Smooth muscle cell (in vitro differentiated cells): ENCODE data around the gene PIMREG. TPM values are rescaled to one million over a fixed set of nuclear protein-coding genes. Genes with fewer than 3 reads are reported as not detected.

Experiments
- DNase-seq: peaks from one replicate; lab custom pipeline; 2025; ENCODE audit not compliant: unreplicated experiment; lab: John Stamatoyannopoulos, UW
- H2AFZ ChIP-seq: fragments of 200-600 bp; sonication (generic); 2 replicates; pipeline ENCODE4 v1.6.0; 2016; ENCODE audit warnings: antibody characterized with exemption, low read depth, mild to moderate bottlenecking
- H3F3A ChIP-seq: fragments of 200-600 bp; sonication (generic); 2 replicates; pipeline ENCODE4 v1.6.0; 2017; ENCODE audit warnings: antibody characterized with exemption, low read depth
- H3K27ac ChIP-seq: fragments of 200-600 bp; sonication (generic); 2 replicates; pipeline ENCODE4 v1.5.1; 2016; ENCODE audit warnings: low read depth, mild to moderate bottlenecking
- H3K27me3 ChIP-seq: fragments of 200-600 bp; sonication (generic); 2 replicates; pipeline ENCODE4 v1.6.1; 2016; ENCODE audit warnings: low read depth, mild to moderate bottlenecking
- H3K36me3 ChIP-seq: fragments of 200-600 bp; sonication (generic); 2 replicates; pipeline ENCODE4 v1.5.1; 2016; ENCODE audit warnings: low read depth
- H3K4me1 ChIP-seq: fragments of 200-600 bp; sonication (generic); 2 replicates; pipeline ENCODE4 v1.5.1; 2016; ENCODE audit warnings: low read depth
- H3K4me2 ChIP-seq: fragments of 200-600 bp; sonication (generic); 2 replicates; pipeline ENCODE4 v1.6.0; 2016; ENCODE audit warnings: mild to moderate bottlenecking
- H3K4me3 ChIP-seq: fragments of 200-600 bp; sonication (generic); 2 replicates; pipeline ENCODE4 v1.5.1; 2016; ENCODE audit warnings: mild to moderate bottlenecking
- H3K79me2 ChIP-seq: fragments of 200-600 bp; sonication (generic); 2 replicates; pipeline ENCODE4 v1.6.0; 2016; ENCODE audit warnings: low read depth, mild to moderate bottlenecking
- H3K9ac ChIP-seq: fragments of 200-600 bp; sonication (generic); 2 replicates; pipeline ENCODE4 v1.6.0; 2016; ENCODE audit warnings: low read depth
- H3K9me3 ChIP-seq: fragments of 200-600 bp; sonication (generic); replicated peaks from 2 replicates; pipeline ENCODE4 v1.5.1; 2016; ENCODE audit warnings: low read depth
- H4K20me1 ChIP-seq: fragments of 200-600 bp; sonication (generic); 2 replicates; pipeline ENCODE4 v1.6.0; 2016; ENCODE audit warnings: low read depth
- WGBS: methylation state at CpG from one replicate; pipeline ENCODE4 v1.1.7; 2016; ENCODE audit warnings: low lambda C conversion rate; 5-methylcytosine and 5-hydroxymethylcytosine counted together
- polyA plus RNA-seq: library from polyadenylated mRNA; unstranded; fragments of >200 nt; fragmentation: Nextera tagmentation; extraction: Ambion mirVana; gene quantifications from 2 replicates; pipeline ENCODE4 v1.2.1, GENCODE V29; 2016
- total RNA-seq: library from RNA; depleted of rRNA; stranded (reverse); fragments of >200 nt; gene quantifications from 2 replicates; pipeline ENCODE4 v1.2.3, GENCODE V29; 2014
- TF ChIP-seq, protein P1 (sequence below): fragments of 200-600 bp; sonication (generic); IDR thresholded peaks from 2 replicates; pipeline ENCODE4 v1.5.1; 2017; ENCODE audit warnings: borderline replicate concordance, mild to moderate bottlenecking, antibody characterized with exemption; ENCODE audit not compliant: insufficient read depth, poor library complexity, severe bottlenecking

The PIMREG gene
- total and polyA plus RNA-seq, 2 experiments from 2014 or later: 3.5 to 11.7 TPM

DNA sequence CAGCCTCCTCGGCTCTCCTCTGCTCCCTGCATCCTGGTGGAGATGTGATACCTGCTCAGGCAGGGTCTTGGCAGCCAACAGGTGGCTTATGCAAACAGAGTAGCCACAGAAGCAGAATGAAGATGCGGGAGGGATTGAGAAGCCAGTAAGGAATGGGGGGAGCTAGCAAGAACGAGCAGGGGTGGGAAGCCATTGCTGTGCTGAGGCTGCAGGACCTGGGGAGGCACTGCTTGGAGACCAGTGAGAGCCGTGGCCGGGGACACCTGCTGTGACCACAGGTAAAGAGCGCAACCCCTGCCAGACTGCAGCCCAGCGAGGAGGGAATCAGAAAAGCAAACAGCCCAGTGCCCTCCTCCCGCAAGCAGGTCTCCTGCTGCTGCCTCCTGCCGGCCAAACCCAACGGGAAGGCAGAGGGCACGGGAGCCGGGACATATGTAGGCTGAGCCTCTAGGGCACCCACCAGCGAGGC is 24.0 kb upstream of the PIMREG start:
- Histone ChIP-seq H2AFZ (no peak overlapping the region), H3K9me3 (no peaks in the 10 kb centered on the region), H3K9ac (no peak overlapping the region), H3K4me2 (no peak overlapping the region), H3K4me1 (no peaks in the 10 kb centered on the region), H3K27ac (no peak overlapping the region), H4K20me1 (no peaks in the 10 kb centered on the region), H3K27me3 (peaks cover 7% of the 10 kb centered on the region), H3K79me2 (no peaks in the 10 kb centered on the region), H3F3A (no peaks in the 10 kb centered on the region), H3K4me3 (no peak overlapping the region), H3K36me3 (no peaks in the 10 kb centered on the region)
- 31% methylated on average over 11 of the region's 13 CpGs for WGBS
- DNase-seq: no peak
- TF ChIP-seq, protein P1, sequence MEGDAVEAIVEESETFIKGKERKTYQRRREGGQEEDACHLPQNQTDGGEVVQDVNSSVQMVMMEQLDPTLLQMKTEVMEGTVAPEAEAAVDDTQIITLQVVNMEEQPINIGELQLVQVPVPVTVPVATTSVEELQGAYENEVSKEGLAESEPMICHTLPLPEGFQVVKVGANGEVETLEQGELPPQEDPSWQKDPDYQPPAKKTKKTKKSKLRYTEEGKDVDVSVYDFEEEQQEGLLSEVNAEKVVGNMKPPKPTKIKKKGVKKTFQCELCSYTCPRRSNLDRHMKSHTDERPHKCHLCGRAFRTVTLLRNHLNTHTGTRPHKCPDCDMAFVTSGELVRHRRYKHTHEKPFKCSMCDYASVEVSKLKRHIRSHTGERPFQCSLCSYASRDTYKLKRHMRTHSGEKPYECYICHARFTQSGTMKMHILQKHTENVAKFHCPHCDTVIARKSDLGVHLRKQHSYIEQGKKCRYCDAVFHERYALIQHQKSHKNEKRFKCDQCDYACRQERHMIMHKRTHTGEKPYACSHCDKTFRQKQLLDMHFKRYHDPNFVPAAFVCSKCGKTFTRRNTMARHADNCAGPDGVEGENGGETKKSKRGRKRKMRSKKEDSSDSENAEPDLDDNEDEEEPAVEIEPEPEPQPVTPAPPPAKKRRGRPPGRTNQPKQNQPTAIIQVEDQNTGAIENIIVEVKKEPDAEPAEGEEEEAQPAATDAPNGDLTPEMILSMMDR: peak; percentile 22

DNA sequence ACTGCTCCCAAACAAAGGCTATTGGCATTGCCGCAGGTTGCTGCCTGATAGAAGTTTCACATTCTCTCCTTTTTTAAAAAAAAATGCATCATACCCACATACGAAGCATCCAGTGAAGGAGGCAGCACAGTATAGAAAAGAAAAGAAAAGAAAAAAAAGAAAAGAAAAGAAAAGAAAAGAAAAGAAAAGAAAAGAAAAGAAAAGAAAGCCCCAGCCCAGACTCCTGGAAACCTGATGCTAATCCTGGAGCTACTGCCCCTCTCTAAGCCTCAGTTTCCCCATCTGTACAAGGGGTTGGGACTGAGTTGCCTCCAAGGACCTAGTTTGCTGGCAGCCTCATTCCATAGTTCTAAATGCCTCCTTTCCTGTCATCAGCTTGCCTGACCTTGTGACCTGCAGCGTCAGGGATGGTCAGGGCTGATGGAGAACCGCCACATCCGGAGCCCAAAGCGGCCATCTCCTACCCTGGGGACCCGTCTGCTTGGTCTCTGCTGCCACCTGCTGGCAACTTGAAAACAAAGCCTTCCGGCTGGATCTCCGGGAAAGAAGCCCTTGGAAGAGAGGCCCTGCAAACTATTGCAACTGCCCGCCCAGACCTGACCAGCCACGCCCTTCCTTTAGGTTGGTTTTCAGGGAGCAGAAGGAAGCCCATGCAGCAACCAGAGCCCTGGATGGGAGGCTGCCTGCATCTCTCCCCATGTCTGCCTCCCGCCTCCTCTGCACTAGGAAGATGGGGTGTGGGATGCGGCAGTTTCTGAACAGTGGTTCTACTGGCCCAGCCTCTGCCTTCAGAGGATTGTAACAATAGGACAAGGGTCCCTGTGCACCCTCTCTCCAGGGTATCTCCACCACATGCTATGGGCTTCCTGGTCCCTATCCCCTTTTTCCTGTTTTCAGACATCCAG is 22.3 kb upstream of the PIMREG start:
- Histone ChIP-seq H3K36me3 (no peaks in the 10 kb centered on the region), H4K20me1 (no peaks in the 10 kb centered on the region), H3K4me1 (no peaks in the 10 kb centered on the region), H3K27ac (no peak overlapping the region), H3K9ac (no peak overlapping the region), H3F3A (no peaks in the 10 kb centered on the region), H3K4me3 (no peak overlapping the region), H2AFZ (no peak overlapping the region), H3K79me2 (no peaks in the 10 kb centered on the region), H3K4me2 (no peak overlapping the region), H3K27me3 (peaks cover 7% of the 10 kb centered on the region), H3K9me3 (no peaks in the 10 kb centered on the region)
- peak; percentile 38 for DNase-seq
- 35% methylated on average over 13 of the region's 13 CpGs for WGBS
- TF ChIP-seq, protein P1: peak; percentile 86

DNA sequence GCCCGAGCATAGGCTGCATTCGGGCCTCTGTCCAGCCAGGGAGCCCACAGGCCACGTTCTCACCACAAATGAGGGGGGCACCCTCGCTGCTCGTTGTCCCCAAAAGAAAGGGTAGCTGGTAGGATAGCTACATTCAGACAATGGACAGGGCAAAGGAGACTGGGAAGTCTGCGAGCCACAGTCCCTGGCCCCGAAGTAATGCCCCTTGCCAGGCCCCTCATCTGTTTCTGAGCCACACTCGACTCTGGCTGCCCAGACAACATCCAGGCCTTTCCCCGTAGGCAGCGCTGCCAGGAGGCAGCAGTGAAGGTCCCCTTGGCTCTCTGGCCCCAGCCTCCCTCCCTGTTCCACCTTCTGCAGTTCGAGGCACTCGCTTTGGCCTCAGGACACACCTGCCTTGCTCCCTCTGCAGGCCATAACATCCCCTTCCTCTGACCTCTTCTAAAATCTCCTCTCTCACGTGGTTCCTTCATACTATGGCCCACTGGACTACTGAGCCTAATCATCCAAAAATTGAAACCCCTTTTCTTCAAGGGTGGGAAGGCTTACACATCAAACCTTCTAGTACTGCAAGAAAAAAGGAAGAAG is 21.5 kb upstream of the PIMREG start:
- Histone ChIP-seq H3K4me3 (no peak overlapping the region), H3K9me3 (no peaks in the 10 kb centered on the region), H3K36me3 (no peaks in the 10 kb centered on the region), H3K79me2 (no peaks in the 10 kb centered on the region), H3K4me2 (no peak overlapping the region), H3K27ac (no peak overlapping the region), H3F3A (no peaks in the 10 kb centered on the region), H3K27me3 (peaks cover 7% of the 10 kb centered on the region), H3K9ac (no peak overlapping the region), H3K4me1 (no peaks in the 10 kb centered on the region), H4K20me1 (no peaks in the 10 kb centered on the region), H2AFZ (no peak overlapping the region)
- TF ChIP-seq, protein P1: no peak
- WGBS: 63% methylated on average over 13 of the region's 13 CpGs
- no peak for DNase-seq
